Measurements from ENCODE around the gene HID1.
"Not testable (repeated sequence)": the region's sequence is repeated elsewhere in the genome, so short reads cannot be mapped to it uniquely, and the experiment has no call there.

DNA sequence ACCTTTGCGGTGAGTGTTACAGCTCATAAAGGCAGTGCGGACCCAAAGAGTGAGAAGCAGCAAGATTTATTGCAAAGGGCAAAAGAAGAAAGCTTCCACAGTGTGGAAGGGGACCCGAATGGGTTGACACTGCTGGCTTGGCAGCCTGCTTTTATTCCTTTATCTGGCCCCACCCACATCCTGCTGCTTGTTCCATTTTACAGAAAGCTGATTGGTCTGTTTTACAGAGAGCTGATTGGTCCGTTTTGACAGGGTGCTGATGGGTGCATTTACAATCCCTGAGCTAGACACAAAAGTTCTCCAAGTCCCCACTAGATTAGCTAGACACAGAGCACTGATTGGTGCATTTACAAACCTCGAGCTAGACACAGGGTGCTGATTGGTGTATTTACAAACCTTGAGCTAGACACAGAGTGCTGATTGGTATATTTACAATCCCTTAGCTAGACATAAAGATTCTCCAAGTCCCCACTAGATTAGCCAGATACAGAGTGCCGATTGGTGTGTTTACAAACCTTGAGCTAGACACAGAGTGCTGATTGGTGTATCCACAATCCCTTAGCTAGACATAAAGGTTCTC, 66.3 kb downstream of the HID1 start:
- TF ChIP-seq EZH2 (IDR thresholded peaks at IDR 0.05; ENCODE audit: borderline replicate concordance, insufficient read depth, low read length, poor library complexity, severe bottlenecking); EP300 (conservative IDR thresholded peaks at IDR 0.05; ENCODE audit: poor library complexity, severe bottlenecking); POLR2AphosphoS5 (IDR thresholded peaks at IDR 0.05); RAD21 (conservative IDR thresholded peaks at IDR 0.05); TAF1 (IDR thresholded peaks at IDR 0.05; ENCODE audit: low read depth); MXI1 (conservative IDR thresholded peaks at IDR 0.05; ENCODE audit: poor library complexity, severe bottlenecking): not testable (repeated sequence)
- TF ChIP-seq, protein P1, sequence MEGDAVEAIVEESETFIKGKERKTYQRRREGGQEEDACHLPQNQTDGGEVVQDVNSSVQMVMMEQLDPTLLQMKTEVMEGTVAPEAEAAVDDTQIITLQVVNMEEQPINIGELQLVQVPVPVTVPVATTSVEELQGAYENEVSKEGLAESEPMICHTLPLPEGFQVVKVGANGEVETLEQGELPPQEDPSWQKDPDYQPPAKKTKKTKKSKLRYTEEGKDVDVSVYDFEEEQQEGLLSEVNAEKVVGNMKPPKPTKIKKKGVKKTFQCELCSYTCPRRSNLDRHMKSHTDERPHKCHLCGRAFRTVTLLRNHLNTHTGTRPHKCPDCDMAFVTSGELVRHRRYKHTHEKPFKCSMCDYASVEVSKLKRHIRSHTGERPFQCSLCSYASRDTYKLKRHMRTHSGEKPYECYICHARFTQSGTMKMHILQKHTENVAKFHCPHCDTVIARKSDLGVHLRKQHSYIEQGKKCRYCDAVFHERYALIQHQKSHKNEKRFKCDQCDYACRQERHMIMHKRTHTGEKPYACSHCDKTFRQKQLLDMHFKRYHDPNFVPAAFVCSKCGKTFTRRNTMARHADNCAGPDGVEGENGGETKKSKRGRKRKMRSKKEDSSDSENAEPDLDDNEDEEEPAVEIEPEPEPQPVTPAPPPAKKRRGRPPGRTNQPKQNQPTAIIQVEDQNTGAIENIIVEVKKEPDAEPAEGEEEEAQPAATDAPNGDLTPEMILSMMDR (IDR thresholded peaks at IDR 0.05; ENCODE audit: poor library complexity, severe bottlenecking): not testable (repeated sequence)
- TF ChIP-seq, protein P2, sequence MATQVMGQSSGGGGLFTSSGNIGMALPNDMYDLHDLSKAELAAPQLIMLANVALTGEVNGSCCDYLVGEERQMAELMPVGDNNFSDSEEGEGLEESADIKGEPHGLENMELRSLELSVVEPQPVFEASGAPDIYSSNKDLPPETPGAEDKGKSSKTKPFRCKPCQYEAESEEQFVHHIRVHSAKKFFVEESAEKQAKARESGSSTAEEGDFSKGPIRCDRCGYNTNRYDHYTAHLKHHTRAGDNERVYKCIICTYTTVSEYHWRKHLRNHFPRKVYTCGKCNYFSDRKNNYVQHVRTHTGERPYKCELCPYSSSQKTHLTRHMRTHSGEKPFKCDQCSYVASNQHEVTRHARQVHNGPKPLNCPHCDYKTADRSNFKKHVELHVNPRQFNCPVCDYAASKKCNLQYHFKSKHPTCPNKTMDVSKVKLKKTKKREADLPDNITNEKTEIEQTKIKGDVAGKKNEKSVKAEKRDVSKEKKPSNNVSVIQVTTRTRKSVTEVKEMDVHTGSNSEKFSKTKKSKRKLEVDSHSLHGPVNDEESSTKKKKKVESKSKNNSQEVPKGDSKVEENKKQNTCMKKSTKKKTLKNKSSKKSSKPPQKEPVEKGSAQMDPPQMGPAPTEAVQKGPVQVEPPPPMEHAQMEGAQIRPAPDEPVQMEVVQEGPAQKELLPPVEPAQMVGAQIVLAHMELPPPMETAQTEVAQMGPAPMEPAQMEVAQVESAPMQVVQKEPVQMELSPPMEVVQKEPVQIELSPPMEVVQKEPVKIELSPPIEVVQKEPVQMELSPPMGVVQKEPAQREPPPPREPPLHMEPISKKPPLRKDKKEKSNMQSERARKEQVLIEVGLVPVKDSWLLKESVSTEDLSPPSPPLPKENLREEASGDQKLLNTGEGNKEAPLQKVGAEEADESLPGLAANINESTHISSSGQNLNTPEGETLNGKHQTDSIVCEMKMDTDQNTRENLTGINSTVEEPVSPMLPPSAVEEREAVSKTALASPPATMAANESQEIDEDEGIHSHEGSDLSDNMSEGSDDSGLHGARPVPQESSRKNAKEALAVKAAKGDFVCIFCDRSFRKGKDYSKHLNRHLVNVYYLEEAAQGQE (IDR thresholded peaks at IDR 0.05; ENCODE audit: borderline replicate concordance): not testable (repeated sequence)

All from neural cell (in vitro differentiated cells).